Endothelial cell of umbilical vein (primary cell): ENCODE measurements around the gene UQCC2. TPM values are rescaled to one million over a fixed set of nuclear protein-coding genes. Genes with fewer than 3 reads are reported as not detected.
A peak's percentile ranks its signal among the peaks of the same experiment; 100 is the strongest.

Experiments used
- BruUV-seq: library from RNA; stranded (reverse); fragments of 400-500 nt; replicated peaks from 2 replicates; lab custom pipeline; 2021; lab: Mats Ljungman, UMichigan
- CTCF ChIA-PET: fragments of 300-600, 350-600 bp; sonication (Branson Sonifier 250); formaldehyde crosslinking; loops from one replicate; lab custom pipeline; 2021; ENCODE audit warnings: antibody characterized with exemption, inconsistent platforms; lab: Charles Lee
- POLR2A ChIA-PET: fragments of 300-600, 350-600 bp; sonication (Branson Sonifier 250); formaldehyde crosslinking; loops from one replicate; lab custom pipeline; 2021; ENCODE audit warnings: antibody characterized with exemption, inconsistent platforms; lab: Charles Lee
- DNase-seq: peaks from one replicate; pipeline ENCODE4 v3.0.0-alpha.2; 2011; ENCODE audit warnings: low read depth, low spot score
- FAIRE-seq: peaks from 2 replicates; lab custom pipeline; 2011; peaks lifted over from hg19 to GRCh38; lab: Jason Lieb, UNC
- H2AFZ ChIP-seq: 2 replicates; pipeline ENCODE4 v1.6.0; 2012; ENCODE audit warnings: low read depth, low read length, control low read depth, inconsistent platforms
- H3K27ac ChIP-seq: 2 replicates; pipeline ENCODE4 v1.5.1; 2011; ENCODE audit warnings: low read depth, mild to moderate bottlenecking, control low read depth, low read length, moderate library complexity; ENCODE audit not compliant: insufficient read depth
- H3K27me3 ChIP-seq, 2 experiments: 2 replicates each; pipeline versions ENCODE4 v1.6.0 to v1.6.1; 2011; ENCODE audit warnings: low read length in 2 of 2, mixed read lengths in 1 of 2; ENCODE audit not compliant: control insufficient read depth in 2 of 2, insufficient read depth in 2 of 2
- H3K36me3 ChIP-seq, 2 experiments: 2 replicates in 1 of 2; 3 replicates in 1 of 2; pipeline ENCODE4 v1.5.1; 2011; ENCODE audit warnings: low read length in 2 of 2, mild to moderate bottlenecking in 1 of 2, moderate library complexity in 1 of 2; ENCODE audit not compliant: control insufficient read depth in 2 of 2, insufficient read depth in 2 of 2; ENCODE audit errors: extremely low read depth in 1 of 2
- H3K4me1 ChIP-seq: 3 replicates; pipeline ENCODE4 v1.5.1; 2011; ENCODE audit warnings: mild to moderate bottlenecking, low read length; ENCODE audit not compliant: control insufficient read depth, insufficient read depth; ENCODE audit errors: extremely low read depth
- H3K4me2 ChIP-seq: 2 replicates; pipeline ENCODE4 v1.6.1; 2011; ENCODE audit warnings: low read length, control low read depth, mixed read lengths; ENCODE audit not compliant: insufficient read depth
- H3K4me3 ChIP-seq, 3 experiments: fragments of 200-600 bp in 1 of 3; sonication (generic), shearing (Covaris generic) in 1 of 3; replicated peaks in 1 of 3; 2 replicates each; pipeline ENCODE4 v1.5.1; 2011 to 2016; ENCODE audit warnings: control low read depth in 3 of 3, low read length in 3 of 3, mild to moderate bottlenecking in 2 of 3, inconsistent platforms in 1 of 3, low read depth in 1 of 3, moderate library complexity in 1 of 3; ENCODE audit not compliant: insufficient read depth in 1 of 3
- H3K79me2 ChIP-seq: 2 replicates; pipeline ENCODE4 v1.6.0; 2012; ENCODE audit warnings: low read length, inconsistent platforms; ENCODE audit not compliant: control insufficient read depth, insufficient read depth
- H3K9ac ChIP-seq: replicated peaks from 2 replicates; pipeline ENCODE3; 2011; ENCODE audit warnings: low read length, control low read depth; ENCODE audit not compliant: insufficient read depth; ENCODE audit errors: extremely low read depth
- H3K9me1 ChIP-seq: replicated peaks from 3 replicates; pipeline ENCODE4 v1.6.0; 2011; ENCODE audit warnings: mild to moderate bottlenecking, low read length; ENCODE audit not compliant: control insufficient read depth, insufficient read depth; ENCODE audit errors: extremely low read depth
- H3K9me3 ChIP-seq: replicated peaks from 2 replicates; pipeline ENCODE4 v1.5.1; 2012; ENCODE audit warnings: low read length, inconsistent platforms; ENCODE audit not compliant: control insufficient read depth, insufficient read depth
- H4K20me1 ChIP-seq: replicated peaks from 2 replicates; pipeline ENCODE3; 2011; ENCODE audit warnings: mild to moderate bottlenecking, low read length; ENCODE audit not compliant: control insufficient read depth, insufficient read depth; ENCODE audit errors: extremely low read depth
- CTCF ChIP-seq, 2 donors: IDR thresholded peaks; 1 replicate in 1 of 2; 2 replicates in 1 of 2; pipeline ENCODE4 v1.5.1; 2011; ENCODE audit warnings: low read length in 2 of 2, mild to moderate bottlenecking in 2 of 2, moderate library complexity in 2 of 2, control low read depth in 1 of 2, inconsistent platforms in 1 of 2, low read depth in 1 of 2; ENCODE audit not compliant: insufficient read depth in 1 of 2; ENCODE audit errors: extremely low read depth in 1 of 2
- EZH2 ChIP-seq: IDR thresholded peaks from 2 replicates; pipeline ENCODE4 v1.6.1; 2012; ENCODE audit warnings: borderline replicate concordance, low read depth, mild to moderate bottlenecking, moderate library complexity, low read length, inconsistent platforms; ENCODE audit not compliant: severe bottlenecking
- FOS ChIP-seq: IDR thresholded peaks from 2 replicates; pipeline ENCODE4 v1.6.1; 2011; ENCODE audit warnings: mild to moderate bottlenecking, low read length, moderate library complexity, borderline replicate concordance; ENCODE audit not compliant: insufficient read depth
- JUN ChIP-seq: IDR thresholded peaks from 2 replicates; pipeline ENCODE4 v1.6.1; 2011; ENCODE audit warnings: borderline replicate concordance, low read depth; ENCODE audit not compliant: insufficient read length, insufficient read depth
- MAX ChIP-seq: IDR thresholded peaks from 2 replicates; pipeline ENCODE4 v1.6.1; 2011; ENCODE audit not compliant: insufficient read depth, insufficient read length
- POLR2A ChIP-seq: IDR thresholded peaks from 2 replicates; pipeline ENCODE4 v1.6.1; 2012; ENCODE audit warnings: low read depth, mild to moderate bottlenecking, control low read depth, low read length
- POLR2AphosphoS5 ChIP-seq: IDR thresholded peaks from 2 replicates; pipeline ENCODE4 v1.6.1; 2012; ENCODE audit warnings: low read depth, mild to moderate bottlenecking, control low read depth, low read length, moderate library complexity; ENCODE audit not compliant: insufficient read depth
- dilution Hi-C: fragments of 300-500 bp; cut with MboI; formaldehyde crosslinking; loops from one replicate; pipeline ENCODE4 v1.15.0; 2019; ENCODE audit warnings: low sequenced_read_pairs; ENCODE audit not compliant: extremely low pct_ligation_motif_present
- intact Hi-C: fragments of 100-400 bp; cut with micrococcal nuclease; formaldehyde crosslinking; loops from one replicate; pipeline ENCODE4 v1.10.0; 2022
- polyA plus RNA-seq, 4 experiments: library from polyadenylated mRNA; depleted of rRNA in 3 of 4; stranded (reverse) in 3 of 4; unstranded in 1 of 4; fragments of >200 nt; gene quantifications; 2 replicates each; pipeline versions ENCODE4 v1.2.1 to v1.2.3, GENCODE V29; 2011 to 2012; ENCODE audit warnings: missing spikeins in 1 of 4
- total RNA-seq: library from RNA; stranded (reverse); gene quantifications from 2 replicates; pipeline ENCODE4 v1.2.3, GENCODE V29; 2021

UQCC2 gene
- total and polyA plus RNA-seq, 2 donors (not counting 3 experiments of a cell fraction or from before 2014, with no cell fraction given), result 46.3 to 95.3 TPM

- Histone ChIP-seq H3K79me2 (peaks cover 3% of the 10 kb centered on the region), H3K4me3 (no peak overlapping the region), H4K20me1 (no peaks in the 10 kb centered on the region), H3K9ac (peak overlapping the region; percentile 56), H3K9me3 (no peaks in the 10 kb centered on the region), H3K36me3 (peaks cover 0 to 26% of the 10 kb centered on the region in 2 experiments), H3K27ac (peak overlapping the region; percentile 89), H3K27me3 (no peaks in the 10 kb centered on the region), H3K4me2 (no peak overlapping the region), H3K9me1 (no peaks in the 10 kb centered on the region), H3K4me1 (peaks cover 57% of the 10 kb centered on the region), H2AFZ (no peak overlapping the region)
- dilution Hi-C loops, result no loop called here
- DNase-seq, result no peak
- no peak for FAIRE-seq
- ChIA-PET POLR2A (interaction anchor here (0.6 to 1.7 kb wide), 2 partner anchors 18 to 375 kb away, joined by 3 to 7 read pairs; partner anchors contain the start of gene UQCC2), CTCF (interaction anchor here (0.7 to 5.9 kb wide), 5 partner anchors 21 to 108 kb away, joined by 3 to 47 read pairs (median 5); partner anchors contain the start of gene ITPR3)
- TF ChIP-seq FOS (no peak), EZH2 (no peak), JUN (no peak), MAX (no peak)
- no TSS peak for BruUV-seq
- intact Hi-C loops, result no loop called here
Measured at GRCh38 chr6:33693186-33694105, 18.1 kb downstream of the UQCC2 start.

GRCh38 chr6:33692760-33693158 is 18.7 kb downstream of the UQCC2 start:
- no peak overlapping the region for H3K9ac ChIP-seq
- ChIA-PET CTCF (interaction anchor here (1.3 to 5.9 kb wide), 2 partner anchors 20 to 103 kb away, joined by 5 to 47 read pairs; no protein-coding TSS in a partner anchor), POLR2A (no interaction called here)
- H3K36me3 ChIP-seq, result peaks cover 0 to 31% of the 10 kb centered on the region in 2 experiments
- dilution Hi-C loops, result no loop called here
- H3K4me3 ChIP-seq, result no peak overlapping the region
- FAIRE-seq (no peak), DNase-seq (no peak)
- H3K9me3 ChIP-seq, result no peaks in the 10 kb centered on the region
- no peaks in the 10 kb centered on the region for H3K27me3 ChIP-seq
- peaks cover 3% of the 10 kb centered on the region for H3K79me2 ChIP-seq
- no TSS peak for BruUV-seq
- H3K4me2 ChIP-seq, result no peak overlapping the region
- no peaks in the 10 kb centered on the region for H3K9me1 ChIP-seq
- intact Hi-C loops, result no loop called here
- H4K20me1 ChIP-seq, result no peaks in the 10 kb centered on the region
- peak overlapping the region; percentile 89 for H3K27ac ChIP-seq
- no peak overlapping the region for H2AFZ ChIP-seq
- peaks cover 53% of the 10 kb centered on the region for H3K4me1 ChIP-seq
- no peak for TF ChIP-seq JUN
- TF ChIP-seq POLR2A, result no peak
- TF ChIP-seq CTCF (IDR thresholded peaks at IDR 0.05; ENCODE audit: extremely low read depth in 1 of 2, insufficient read depth in 1 of 2, low read depth in 1 of 2, low read length in 2 of 2), result no peak
- no peak for TF ChIP-seq POLR2AphosphoS5
